Nephron (organoid): ENCODE measurements around the gene ANKFN1.

Source experiments
- H3K27ac Mint-ChIP-seq, 3 experiments: 2 replicates each; pipeline ENCODE4 v1.8.0; 2020; ENCODE audit warnings: mixed read lengths in 3 of 3, mild to moderate bottlenecking in 2 of 3, moderate library complexity in 1 of 3
- H3K27me3 Mint-ChIP-seq: 2 replicates; pipeline ENCODE4 v1.8.0; 2021; ENCODE audit warnings: low read depth, mild to moderate bottlenecking, moderate library complexity, mixed read lengths
- H3K36me3 Mint-ChIP-seq: 2 replicates; pipeline ENCODE4 v1.8.0; 2020; ENCODE audit warnings: low read depth, mixed read lengths
- H3K4me1 Mint-ChIP-seq: 2 replicates; pipeline ENCODE4 v1.8.0; 2020; ENCODE audit warnings: mixed read lengths
- H3K4me3 Mint-ChIP-seq, 3 experiments: 2 replicates each; pipeline ENCODE4 v1.8.0; 2020; ENCODE audit warnings: mild to moderate bottlenecking in 3 of 3, mixed read lengths in 3 of 3, moderate library complexity in 2 of 3
- H3K9me3 Mint-ChIP-seq: 2 replicates; pipeline ENCODE4 v1.8.0; 2020; ENCODE audit warnings: mixed read lengths
- TF ChIP-seq, protein P1 (sequence below), 3 experiments: fragments of 200-600 bp; sonication (generic); IDR thresholded peaks; one replicate each; pipeline ENCODE4 v1.5.0; 2021; ENCODE audit warnings: antibody characterized with exemption in 3 of 3; ENCODE audit not compliant: unreplicated experiment in 3 of 3

The ANKFN1 gene

DNA sequence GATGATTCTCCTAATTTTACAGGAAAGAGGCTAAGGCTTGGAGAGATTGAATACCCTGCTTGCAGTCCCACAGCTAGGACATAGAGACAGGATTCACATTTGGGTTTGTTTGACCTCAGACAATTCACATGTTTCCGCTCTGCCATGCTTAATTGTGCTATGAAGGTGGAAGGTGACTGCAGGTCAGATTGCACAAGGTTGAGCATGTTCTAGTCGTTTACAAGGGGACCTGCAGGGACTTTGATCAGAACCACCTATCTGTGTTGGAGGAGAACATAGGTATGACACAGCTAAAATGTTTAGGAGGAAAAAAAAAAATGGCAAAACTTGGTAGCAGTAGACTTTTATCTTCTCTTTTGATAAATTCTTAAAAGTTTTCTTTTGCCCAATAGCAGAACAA is 4.9 kb upstream of the ANKFN1 start:
- H3K36me3 Mint-ChIP-seq = no peaks in the 10 kb centered on the region
- H3K4me3 Mint-ChIP-seq = no peak overlapping the region
- peaks cover 14% of the 10 kb centered on the region for H3K27me3 Mint-ChIP-seq
- H3K4me1 Mint-ChIP-seq = no peaks in the 10 kb centered on the region
- TF ChIP-seq, protein P1, sequence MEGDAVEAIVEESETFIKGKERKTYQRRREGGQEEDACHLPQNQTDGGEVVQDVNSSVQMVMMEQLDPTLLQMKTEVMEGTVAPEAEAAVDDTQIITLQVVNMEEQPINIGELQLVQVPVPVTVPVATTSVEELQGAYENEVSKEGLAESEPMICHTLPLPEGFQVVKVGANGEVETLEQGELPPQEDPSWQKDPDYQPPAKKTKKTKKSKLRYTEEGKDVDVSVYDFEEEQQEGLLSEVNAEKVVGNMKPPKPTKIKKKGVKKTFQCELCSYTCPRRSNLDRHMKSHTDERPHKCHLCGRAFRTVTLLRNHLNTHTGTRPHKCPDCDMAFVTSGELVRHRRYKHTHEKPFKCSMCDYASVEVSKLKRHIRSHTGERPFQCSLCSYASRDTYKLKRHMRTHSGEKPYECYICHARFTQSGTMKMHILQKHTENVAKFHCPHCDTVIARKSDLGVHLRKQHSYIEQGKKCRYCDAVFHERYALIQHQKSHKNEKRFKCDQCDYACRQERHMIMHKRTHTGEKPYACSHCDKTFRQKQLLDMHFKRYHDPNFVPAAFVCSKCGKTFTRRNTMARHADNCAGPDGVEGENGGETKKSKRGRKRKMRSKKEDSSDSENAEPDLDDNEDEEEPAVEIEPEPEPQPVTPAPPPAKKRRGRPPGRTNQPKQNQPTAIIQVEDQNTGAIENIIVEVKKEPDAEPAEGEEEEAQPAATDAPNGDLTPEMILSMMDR (IDR thresholded peaks at IDR 0.05; ENCODE audit: unreplicated experiment in 3 of 3) = no peak
- no peak overlapping the region for H3K27ac Mint-ChIP-seq
- no peaks in the 10 kb centered on the region for H3K9me3 Mint-ChIP-seq

- Mint-ChIP-seq H3K4me1 (peaks cover 5% of the 10 kb centered on the region), H3K4me3 (no peak overlapping the region), H3K27ac (no peak overlapping the region), H3K36me3 (no peaks in the 10 kb centered on the region), H3K27me3 (peaks cover 18% of the 10 kb centered on the region), H3K9me3 (no peaks in the 10 kb centered on the region)
- TF ChIP-seq, protein P1 (IDR thresholded peaks at IDR 0.05; ENCODE audit: unreplicated experiment in 3 of 3) = no peak
Measured at GRCh38 chr17:56149266-56150036, 3.8 kb upstream of the ANKFN1 start.

GRCh38 chr17:56150649-56151048 is 2.6 kb upstream of the ANKFN1 start:
- H3K4me3 Mint-ChIP-seq = no peak overlapping the region

DNA sequence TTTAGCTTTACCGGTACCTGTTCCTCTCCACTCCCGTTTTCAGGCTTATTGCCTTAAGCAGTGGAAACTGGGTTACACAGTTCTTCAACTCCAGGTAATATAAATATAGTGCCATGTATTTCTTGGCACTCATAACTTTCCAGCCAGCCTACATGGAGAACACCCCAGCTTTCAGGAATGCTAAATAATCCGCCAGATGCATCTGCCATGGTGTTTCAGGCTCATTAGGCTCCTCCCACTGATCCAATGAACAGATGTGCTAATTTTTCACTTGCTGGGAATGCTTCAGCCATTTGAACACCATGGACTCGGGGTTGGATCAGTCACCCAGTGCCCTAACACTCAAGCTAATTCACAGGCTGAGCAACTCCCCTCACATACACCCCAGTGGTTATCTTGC is 4.6 kb downstream of the ANKFN1 start:
- Mint-ChIP-seq H3K9me3 (no peaks in the 10 kb centered on the region), H3K27ac (no peak overlapping the region), H3K27me3 (peaks cover 8% of the 10 kb centered on the region), H3K36me3 (no peaks in the 10 kb centered on the region), H3K4me3 (no peak overlapping the region), H3K4me1 (peaks cover 41% of the 10 kb centered on the region)
- TF ChIP-seq, protein P1 (IDR thresholded peaks at IDR 0.05; ENCODE audit: unreplicated experiment in 3 of 3) = no peak

More at GRCh38 chr17:56150649-56151048, 2.6 kb upstream of the ANKFN1 start:
- Mint-ChIP-seq H3K27me3 (peaks cover 20% of the 10 kb centered on the region), H3K36me3 (no peaks in the 10 kb centered on the region), H3K9me3 (no peaks in the 10 kb centered on the region), H3K27ac (no peak overlapping the region), H3K4me1 (peaks cover 5% of the 10 kb centered on the region)
- TF ChIP-seq, protein P1 (IDR thresholded peaks at IDR 0.05; ENCODE audit: unreplicated experiment in 3 of 3) = no peak

- no peaks in the 10 kb centered on the region for H3K9me3 Mint-ChIP-seq
- H3K27me3 Mint-ChIP-seq = peaks cover 8% of the 10 kb centered on the region
- no peak overlapping the region for H3K4me3 Mint-ChIP-seq
- H3K36me3 Mint-ChIP-seq = no peaks in the 10 kb centered on the region
- TF ChIP-seq, protein P1 (IDR thresholded peaks at IDR 0.05; ENCODE audit: unreplicated experiment in 3 of 3) = no peak
- H3K4me1 Mint-ChIP-seq = peaks cover 41% of the 10 kb centered on the region
- H3K27ac Mint-ChIP-seq = no peak overlapping the region
Measured at GRCh38 chr17:56158344-56158743, 5.1 kb downstream of the ANKFN1 start.
